ENCODE measurements around the gene SUPT3H. TPM values are rescaled to one million over a fixed set of nuclear protein-coding genes. Genes with fewer than 3 reads are reported as not detected.
A peak's percentile ranks its signal among the peaks of the same experiment; 100 is the strongest.
"Not testable (repeated sequence)": the region's sequence is repeated elsewhere in the genome, so short reads cannot be mapped to it uniquely, and the experiment has no call there.

SUPT3H gene
- total RNA-seq, 2 experiments from 2014 or later = 8.2 to 11.7 TPM

- peaks cover 5% of the 10 kb centered on the region for H3K9me3 Mint-ChIP-seq (ENCODE audit: low read depth)
- DNase-seq = no peak
- no peaks in the 10 kb centered on the region for H3K27me3 Mint-ChIP-seq
- peaks cover 16% of the 10 kb centered on the region for H3K36me3 Mint-ChIP-seq
- H3K4me1 Mint-ChIP-seq = peaks cover 26% of the 10 kb centered on the region
- no peak for ATAC-seq
- no peak overlapping the region for H3K27ac Mint-ChIP-seq
- CTCF ChIA-PET = interaction anchor here (1.3 kb wide), 1 partner anchor 81 kb away, joined by 5 read pairs; the partner anchor contains the start of gene SUPT3H
- no peak overlapping the region for H3K4me3 Mint-ChIP-seq
These were observed 80.4 kb downstream of the SUPT3H start for GRCh38 chr6:45297320-45297719.

- H3K27me3 Mint-ChIP-seq, DNase-seq, ATAC-seq: not testable (repeated sequence)
- Mint-ChIP-seq H3K36me3 (peaks cover 25% of the 10 kb centered on the region), H3K4me1 (peaks cover 26% of the 10 kb centered on the region), H3K27ac (peak overlapping the region; percentile 87), H3K9me3 (ENCODE audit: low read depth) (peaks cover 11% of the 10 kb centered on the region), H3K4me3 (peak overlapping the region; percentile 65)
- CTCF ChIA-PET = interaction anchor here (1.0 to 2.0 kb wide), 2 partner anchors 16 to 19 kb away, joined by 3 to 4 read pairs; no protein-coding TSS in a partner anchor
These were observed 83.6 kb downstream of the SUPT3H start for GRCh38 chr6:45294065-45294701.

- Mint-ChIP-seq H3K36me3 (peaks cover 25% of the 10 kb centered on the region), H3K9me3 (ENCODE audit: low read depth) (peaks cover 11% of the 10 kb centered on the region), H3K27ac (peak overlapping the region; percentile 87), H3K27me3 (no peaks in the 10 kb centered on the region), H3K4me1 (peaks cover 26% of the 10 kb centered on the region), H3K4me3 (peak overlapping the region; percentile 65)
- ATAC-seq (no peak), DNase-seq (no peak)
- CTCF ChIA-PET = interaction anchor here (2.0 kb wide), 1 partner anchor 17 kb away, joined by 4 read pairs; no protein-coding TSS in a partner anchor
These were observed 84.4 kb downstream of the SUPT3H start for GRCh38 chr6:45293306-45293705.

GRCh38 chr6:45289751-45290514, 87.8 kb downstream of the SUPT3H start:
- DNase-seq (no peak), ATAC-seq (no peak)
- H3K9me3 Mint-ChIP-seq (ENCODE audit: low read depth) = peaks cover 14% of the 10 kb centered on the region
- no peak overlapping the region for H3K4me3 Mint-ChIP-seq
- peaks cover 31% of the 10 kb centered on the region for H3K36me3 Mint-ChIP-seq
- H3K27me3 Mint-ChIP-seq = no peaks in the 10 kb centered on the region
- H3K27ac Mint-ChIP-seq = no peak overlapping the region
- CTCF ChIA-PET = no interaction called here
- peaks cover 26% of the 10 kb centered on the region for H3K4me1 Mint-ChIP-seq

GRCh38 chr6:45286707-45287106, 91.0 kb downstream of the SUPT3H start:
- not testable (repeated sequence) for H3K27ac Mint-ChIP-seq

GRCh38 chr6:45278367-45278766, 99.4 kb downstream of the SUPT3H start:
- H3K4me1 Mint-ChIP-seq = peaks cover 3% of the 10 kb centered on the region
- H3K4me3 Mint-ChIP-seq = no peak overlapping the region
- no peak overlapping the region for H3K27ac Mint-ChIP-seq
- H3K27me3 Mint-ChIP-seq = no peaks in the 10 kb centered on the region
- peaks cover 11% of the 10 kb centered on the region for H3K9me3 Mint-ChIP-seq (ENCODE audit: low read depth)
- CTCF ChIA-PET = no interaction called here
- H3K36me3 Mint-ChIP-seq = peaks cover 20% of the 10 kb centered on the region
- DNase-seq (no peak), ATAC-seq (no peak)

More at GRCh38 chr6:45286707-45287106, 91.0 kb downstream of the SUPT3H start:
- CTCF ChIA-PET, H3K4me3 Mint-ChIP-seq, H3K27me3 Mint-ChIP-seq, ATAC-seq, DNase-seq, H3K4me1 Mint-ChIP-seq: not testable (repeated sequence)
- Mint-ChIP-seq H3K9me3 (ENCODE audit: low read depth) (peaks cover 12% of the 10 kb centered on the region), H3K36me3 (peaks cover 22% of the 10 kb centered on the region)

- H3K27me3 Mint-ChIP-seq, CTCF ChIA-PET, H3K4me3 Mint-ChIP-seq, ATAC-seq, H3K27ac Mint-ChIP-seq, H3K4me1 Mint-ChIP-seq, DNase-seq: not testable (repeated sequence)
- H3K9me3 Mint-ChIP-seq (ENCODE audit: low read depth) = peaks cover 13% of the 10 kb centered on the region
- peaks cover 22% of the 10 kb centered on the region for H3K36me3 Mint-ChIP-seq
These were observed 100.0 kb downstream of the SUPT3H start for GRCh38 chr6:45277741-45278140.

- Mint-ChIP-seq H3K9me3 (ENCODE audit: low read depth) (peaks cover 15% of the 10 kb centered on the region), H3K36me3 (peaks cover 27% of the 10 kb centered on the region), H3K27me3 (no peaks in the 10 kb centered on the region), H3K27ac (no peak overlapping the region), H3K4me3 (no peak overlapping the region), H3K4me1 (peaks cover 3% of the 10 kb centered on the region)
- CTCF ChIA-PET = no interaction called here
- ATAC-seq (no peak), DNase-seq (no peak)
These were observed 102.4 kb downstream of the SUPT3H start for GRCh38 chr6:45275358-45275757.

GRCh38 chr6:45272626-45273025, 105.1 kb downstream of the SUPT3H start:
- peaks cover 15% of the 10 kb centered on the region for H3K36me3 Mint-ChIP-seq
- H3K4me1 Mint-ChIP-seq = no peaks in the 10 kb centered on the region
- no peak for DNase-seq
- H3K4me3 Mint-ChIP-seq = no peak overlapping the region
- peaks cover 12% of the 10 kb centered on the region for H3K9me3 Mint-ChIP-seq (ENCODE audit: low read depth)
- H3K27ac Mint-ChIP-seq = no peak overlapping the region
- H3K27me3 Mint-ChIP-seq = no peaks in the 10 kb centered on the region
- CTCF ChIA-PET = no interaction called here
- ATAC-seq = no peak

GRCh38 chr6:45265246-45265645, 112.5 kb downstream of the SUPT3H start:
- no peaks in the 10 kb centered on the region for H3K27me3 Mint-ChIP-seq
- CTCF ChIA-PET = no interaction called here
- no peak overlapping the region for H3K4me3 Mint-ChIP-seq
- DNase-seq = no peak
- peaks cover 14% of the 10 kb centered on the region for H3K36me3 Mint-ChIP-seq
- no peak overlapping the region for H3K27ac Mint-ChIP-seq
- H3K4me1 Mint-ChIP-seq = peaks cover 5% of the 10 kb centered on the region
- no peak for ATAC-seq
- H3K9me3 Mint-ChIP-seq (ENCODE audit: low read depth) = peaks cover 5% of the 10 kb centered on the region

- Mint-ChIP-seq H3K27me3 (no peaks in the 10 kb centered on the region), H3K9me3 (ENCODE audit: low read depth) (peaks cover 5% of the 10 kb centered on the region), H3K4me1 (peaks cover 5% of the 10 kb centered on the region), H3K4me3 (no peak overlapping the region), H3K36me3 (peaks cover 14% of the 10 kb centered on the region), H3K27ac (no peak overlapping the region)
- ATAC-seq = no peak
- CTCF ChIA-PET = no interaction called here
- no peak for DNase-seq
These were observed 117.0 kb downstream of the SUPT3H start for GRCh38 chr6:45260696-45261095.

- Mint-ChIP-seq H3K4me1 (peaks cover 5% of the 10 kb centered on the region), H3K4me3 (no peak overlapping the region), H3K27me3 (no peaks in the 10 kb centered on the region), H3K9me3 (ENCODE audit: low read depth) (peaks cover 2% of the 10 kb centered on the region), H3K36me3 (peaks cover 3% of the 10 kb centered on the region), H3K27ac (no peak overlapping the region)
- no peak for DNase-seq
- CTCF ChIA-PET = no interaction called here
- ATAC-seq = no peak
These were observed 120.7 kb downstream of the SUPT3H start for GRCh38 chr6:45256697-45257695.

GRCh38 chr6:45255434-45255833, 122.3 kb downstream of the SUPT3H start:
- H3K27me3 Mint-ChIP-seq = no peaks in the 10 kb centered on the region
- H3K9me3 Mint-ChIP-seq (ENCODE audit: low read depth) = no peaks in the 10 kb centered on the region
- no peak for DNase-seq
- H3K4me3 Mint-ChIP-seq = no peak overlapping the region
- H3K36me3 Mint-ChIP-seq = peaks cover 2% of the 10 kb centered on the region
- peaks cover 9% of the 10 kb centered on the region for H3K4me1 Mint-ChIP-seq
- ATAC-seq = no peak
- CTCF ChIA-PET = interaction anchor here (0.7 kb wide), 1 partner anchor 138 kb away, joined by 4 read pairs; no protein-coding TSS in a partner anchor
- no peak overlapping the region for H3K27ac Mint-ChIP-seq
